ENCODE results near the gene GP1BA. TPM values are rescaled to one million over a fixed set of nuclear protein-coding genes. Genes with fewer than 3 reads are reported as not detected.
"Not testable (repeated sequence)": the region's sequence is repeated elsewhere in the genome, so short reads cannot be mapped to it uniquely, and the experiment has no call there.

The GP1BA gene
- total RNA-seq, 1 donor from 2014 or later: not detected

DNA sequence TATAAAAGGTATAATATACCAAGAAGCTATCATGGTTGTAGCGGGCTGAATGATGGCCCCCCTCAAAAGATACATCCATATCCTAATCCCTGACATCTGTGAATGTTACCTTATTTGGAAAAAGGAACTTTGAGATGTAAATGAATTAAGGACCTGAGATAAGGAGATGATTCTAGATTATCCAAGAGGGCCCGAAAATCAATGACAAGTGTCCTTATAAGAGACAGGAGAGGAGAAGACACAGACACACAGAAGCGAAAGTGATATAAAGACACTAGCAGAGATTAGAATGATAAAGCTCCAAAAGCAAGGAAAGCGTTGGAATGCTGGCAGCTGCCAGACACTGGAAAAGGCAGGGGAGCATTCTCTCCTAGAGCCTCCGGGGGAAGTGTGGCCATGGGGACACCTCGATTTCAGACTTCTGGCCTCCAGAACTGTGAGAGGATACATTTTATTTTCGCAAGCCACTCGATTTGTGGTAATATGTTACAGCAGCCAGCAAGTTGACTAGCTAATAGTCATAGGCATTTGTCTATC is 12.5 kb upstream of the GP1BA start:
- no peaks in the 10 kb centered on the region for H3K27me3 ChIP-seq (ENCODE audit: control insufficient read depth, insufficient read depth, low read length)
- DNase-seq (ENCODE audit: low read depth) (no peak), FAIRE-seq (no peak)
- TF ChIP-seq, protein P1, sequence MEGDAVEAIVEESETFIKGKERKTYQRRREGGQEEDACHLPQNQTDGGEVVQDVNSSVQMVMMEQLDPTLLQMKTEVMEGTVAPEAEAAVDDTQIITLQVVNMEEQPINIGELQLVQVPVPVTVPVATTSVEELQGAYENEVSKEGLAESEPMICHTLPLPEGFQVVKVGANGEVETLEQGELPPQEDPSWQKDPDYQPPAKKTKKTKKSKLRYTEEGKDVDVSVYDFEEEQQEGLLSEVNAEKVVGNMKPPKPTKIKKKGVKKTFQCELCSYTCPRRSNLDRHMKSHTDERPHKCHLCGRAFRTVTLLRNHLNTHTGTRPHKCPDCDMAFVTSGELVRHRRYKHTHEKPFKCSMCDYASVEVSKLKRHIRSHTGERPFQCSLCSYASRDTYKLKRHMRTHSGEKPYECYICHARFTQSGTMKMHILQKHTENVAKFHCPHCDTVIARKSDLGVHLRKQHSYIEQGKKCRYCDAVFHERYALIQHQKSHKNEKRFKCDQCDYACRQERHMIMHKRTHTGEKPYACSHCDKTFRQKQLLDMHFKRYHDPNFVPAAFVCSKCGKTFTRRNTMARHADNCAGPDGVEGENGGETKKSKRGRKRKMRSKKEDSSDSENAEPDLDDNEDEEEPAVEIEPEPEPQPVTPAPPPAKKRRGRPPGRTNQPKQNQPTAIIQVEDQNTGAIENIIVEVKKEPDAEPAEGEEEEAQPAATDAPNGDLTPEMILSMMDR (IDR thresholded peaks at IDR 0.05; ENCODE audit: insufficient read depth, low read length, severe bottlenecking): no peak
- H3K4me3 ChIP-seq (ENCODE audit: low read depth, low read length): no peak overlapping the region
- H3K36me3 ChIP-seq (ENCODE audit: control insufficient read depth, insufficient read depth, low read length): no peaks in the 10 kb centered on the region

DNA sequence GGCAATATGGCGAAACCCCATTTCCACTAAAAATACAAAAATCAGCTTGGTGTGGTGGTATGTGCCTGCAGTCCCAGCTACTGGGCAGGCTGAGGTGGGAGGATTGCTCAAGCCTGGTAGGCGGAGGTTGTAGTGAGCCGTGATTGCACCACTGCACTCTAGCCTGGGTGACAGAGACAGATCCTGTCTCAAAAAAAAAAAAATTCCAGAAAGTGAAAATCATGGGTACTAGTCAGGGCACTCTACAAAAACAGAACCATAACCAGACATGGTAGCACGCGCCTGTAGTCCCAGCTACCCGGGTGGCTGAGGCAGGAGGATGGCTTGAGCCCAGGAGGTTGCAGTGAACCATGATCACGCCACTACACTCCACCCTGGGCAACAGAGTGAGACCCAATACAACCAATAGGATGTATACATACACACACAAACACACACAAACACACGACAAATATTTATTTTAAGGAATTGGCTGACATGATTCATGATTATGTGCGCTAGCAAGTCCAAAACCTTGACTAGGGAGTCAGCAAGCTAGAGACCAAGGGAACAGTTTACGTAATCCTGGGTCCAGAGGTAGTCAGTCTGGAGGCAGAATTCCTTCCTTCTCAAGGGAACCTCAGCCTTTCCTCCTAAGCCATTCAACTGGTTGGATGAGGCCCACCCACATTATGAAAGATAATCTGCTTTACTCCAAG is 11.6 kb upstream of the GP1BA start:
- DNase-seq (ENCODE audit: low read depth) (peak; percentile 71), FAIRE-seq (peak; percentile 66)
- TF ChIP-seq, protein P1 (IDR thresholded peaks at IDR 0.05; ENCODE audit: insufficient read depth, low read length, severe bottlenecking): no peak

DNA sequence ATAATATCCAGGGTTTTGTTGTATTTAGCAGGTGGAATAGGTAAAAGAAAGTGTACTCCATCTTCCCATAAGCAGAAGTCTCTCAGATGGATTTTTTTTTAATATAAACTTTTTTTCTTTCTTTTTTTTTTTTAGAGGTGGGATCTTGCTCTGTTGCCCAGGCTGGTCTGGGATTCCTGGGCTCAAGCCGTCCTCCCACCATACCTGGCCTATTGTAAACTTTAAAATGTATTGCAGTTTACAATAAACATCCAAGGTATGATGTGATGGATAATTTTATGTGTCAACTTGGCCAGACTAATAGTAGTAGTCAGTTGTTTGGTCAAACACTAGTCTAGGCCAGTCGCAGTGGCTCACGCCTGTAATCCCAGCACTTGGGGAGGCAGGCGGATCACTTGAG is 10.8 kb upstream of the GP1BA start:
- H3K27me3 ChIP-seq (ENCODE audit: control insufficient read depth, insufficient read depth, low read length): no peaks in the 10 kb centered on the region
- no peaks in the 10 kb centered on the region for H3K36me3 ChIP-seq (ENCODE audit: control insufficient read depth, insufficient read depth, low read length)
- no peak overlapping the region for H3K4me3 ChIP-seq (ENCODE audit: low read depth, low read length)
- DNase-seq (ENCODE audit: low read depth): no peak
- TF ChIP-seq, protein P1 (IDR thresholded peaks at IDR 0.05; ENCODE audit: insufficient read depth, low read length, severe bottlenecking): no peak
- no peak for FAIRE-seq

More for the DNA sequence above, 11.6 kb upstream of the GP1BA start:
- Histone ChIP-seq H3K4me3 (ENCODE audit: low read depth, low read length) (no peak overlapping the region), H3K27me3 (ENCODE audit: control insufficient read depth, insufficient read depth, low read length) (no peaks in the 10 kb centered on the region), H3K36me3 (ENCODE audit: control insufficient read depth, insufficient read depth, low read length) (no peaks in the 10 kb centered on the region)

DNA sequence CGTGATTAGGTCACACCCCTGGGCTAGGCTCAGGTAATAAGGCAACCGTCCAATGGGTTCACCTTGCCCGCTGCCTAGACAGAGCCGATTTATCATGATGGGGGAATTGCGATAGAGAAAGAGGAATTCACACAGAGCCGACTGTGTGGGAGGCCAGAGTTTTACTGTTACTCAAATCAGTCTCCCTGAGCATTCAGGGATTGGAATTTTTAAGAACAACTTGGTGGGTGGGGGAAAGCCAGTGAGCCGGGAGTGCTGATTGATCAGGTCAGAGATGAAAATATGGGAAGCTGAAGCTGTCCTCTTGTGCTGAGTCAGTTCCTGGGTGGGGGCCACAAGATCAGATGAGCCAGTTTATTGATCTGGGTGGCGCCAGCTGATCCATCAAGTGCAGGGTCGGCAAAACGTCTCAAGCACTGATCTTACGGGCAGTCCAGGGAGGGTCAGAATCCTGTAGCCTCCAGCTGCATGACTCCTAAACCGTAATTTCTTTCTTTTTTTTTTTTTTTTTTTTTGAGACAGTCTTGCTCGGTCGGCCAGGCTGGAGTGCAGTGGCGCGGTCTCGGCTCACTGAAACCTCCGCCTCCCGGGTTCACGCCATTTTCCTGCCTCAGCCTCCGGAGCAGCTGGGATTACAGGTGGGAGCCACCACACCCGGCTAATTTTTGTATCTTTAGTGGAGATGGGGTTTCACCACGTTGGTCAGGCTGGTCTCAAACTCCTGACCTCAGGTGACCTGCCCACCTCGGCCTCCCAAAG is 5.3 kb upstream of the GP1BA start:
- not testable (repeated sequence) for H3K36me3 ChIP-seq (ENCODE audit: control insufficient read depth, insufficient read depth, low read length); FAIRE-seq; H3K27me3 ChIP-seq (ENCODE audit: control insufficient read depth, insufficient read depth, low read length); DNase-seq (ENCODE audit: low read depth); H3K4me3 ChIP-seq (ENCODE audit: low read depth, low read length)

DNA sequence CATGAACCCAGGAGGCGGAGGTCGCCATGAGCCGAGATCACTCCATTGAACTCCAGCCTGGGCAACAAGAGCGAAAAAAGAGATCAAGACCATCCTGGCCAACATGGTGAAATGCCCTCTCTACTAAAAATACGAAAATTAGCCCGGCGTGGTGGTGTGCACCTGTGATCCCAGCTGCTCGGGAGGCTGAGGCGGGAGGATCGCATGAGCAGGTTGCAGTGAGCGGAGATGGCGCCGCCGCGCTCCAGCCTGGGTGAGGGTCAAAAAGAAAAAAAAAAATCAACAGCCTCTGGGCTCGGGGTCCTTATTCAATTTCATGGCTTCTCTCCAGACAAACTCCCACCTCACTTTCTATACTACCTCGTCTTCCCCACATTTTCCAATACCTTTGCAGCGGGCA is 3.2 kb upstream of the GP1BA start:
- no peak overlapping the region for H3K4me3 ChIP-seq (ENCODE audit: low read depth, low read length)

DNA sequence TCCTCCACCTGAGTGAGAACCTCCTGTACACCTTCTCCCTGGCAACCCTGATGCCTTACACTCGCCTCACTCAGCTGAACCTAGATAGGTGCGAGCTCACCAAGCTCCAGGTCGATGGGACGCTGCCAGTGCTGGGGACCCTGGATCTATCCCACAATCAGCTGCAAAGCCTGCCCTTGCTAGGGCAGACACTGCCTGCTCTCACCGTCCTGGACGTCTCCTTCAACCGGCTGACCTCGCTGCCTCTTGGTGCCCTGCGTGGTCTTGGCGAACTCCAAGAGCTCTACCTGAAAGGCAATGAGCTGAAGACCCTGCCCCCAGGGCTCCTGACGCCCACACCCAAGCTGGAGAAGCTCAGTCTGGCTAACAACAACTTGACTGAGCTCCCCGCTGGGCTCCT is 679 bp downstream of the GP1BA start:
- no peak for DNase-seq (ENCODE audit: low read depth)
- Histone ChIP-seq H3K4me3 (ENCODE audit: low read depth, low read length) (no peak overlapping the region), H3K27me3 (ENCODE audit: control insufficient read depth, insufficient read depth, low read length) (no peaks in the 10 kb centered on the region), H3K36me3 (ENCODE audit: control insufficient read depth, insufficient read depth, low read length) (peaks cover 8% of the 10 kb centered on the region)
- TF ChIP-seq, protein P1 (IDR thresholded peaks at IDR 0.05; ENCODE audit: insufficient read depth, low read length, severe bottlenecking): no peak
- peak; percentile 13 for FAIRE-seq

More for the DNA sequence above, 3.2 kb upstream of the GP1BA start:
- H3K27me3 ChIP-seq (ENCODE audit: control insufficient read depth, insufficient read depth, low read length): no peaks in the 10 kb centered on the region
- H3K36me3 ChIP-seq (ENCODE audit: control insufficient read depth, insufficient read depth, low read length): no peaks in the 10 kb centered on the region
- TF ChIP-seq, protein P1 (IDR thresholded peaks at IDR 0.05; ENCODE audit: insufficient read depth, low read length, severe bottlenecking): no peak
- no peak for FAIRE-seq
- DNase-seq (ENCODE audit: low read depth): no peak

Data from bronchial epithelial cell (primary cell).